Measurements from ENCODE around the gene TGFA.

The TGFA gene

GRCh38 chr2:70553584-70554337 is at the start of gene TGFA:
TGFA (minus strand) TSS chr2:70553826; CDS start chr2:70553767, 59 bp downstream.
- DNase-seq: peak; percentile 17 to 44 (median 25)

DNA sequence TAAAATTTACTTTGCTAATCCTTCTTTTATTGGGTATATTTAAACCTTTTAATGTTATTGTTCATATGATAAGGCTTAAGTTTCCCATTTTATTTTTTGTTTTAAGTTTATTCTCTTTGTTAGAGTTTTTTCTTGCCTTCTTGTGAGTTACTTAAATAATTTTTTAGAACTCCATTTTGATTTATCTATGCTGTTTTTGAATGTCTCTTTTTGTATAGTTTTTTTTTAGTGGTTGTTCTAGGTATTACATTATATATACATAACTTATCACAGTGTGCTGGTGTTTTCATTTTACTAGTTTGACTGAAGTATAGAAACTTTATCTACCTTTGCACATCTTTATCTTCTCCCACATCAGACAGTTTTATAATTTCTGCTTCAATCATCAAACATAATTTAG is 49.4 kb upstream of the TGFA start:
- no peak for DNase-seq

DNA sequence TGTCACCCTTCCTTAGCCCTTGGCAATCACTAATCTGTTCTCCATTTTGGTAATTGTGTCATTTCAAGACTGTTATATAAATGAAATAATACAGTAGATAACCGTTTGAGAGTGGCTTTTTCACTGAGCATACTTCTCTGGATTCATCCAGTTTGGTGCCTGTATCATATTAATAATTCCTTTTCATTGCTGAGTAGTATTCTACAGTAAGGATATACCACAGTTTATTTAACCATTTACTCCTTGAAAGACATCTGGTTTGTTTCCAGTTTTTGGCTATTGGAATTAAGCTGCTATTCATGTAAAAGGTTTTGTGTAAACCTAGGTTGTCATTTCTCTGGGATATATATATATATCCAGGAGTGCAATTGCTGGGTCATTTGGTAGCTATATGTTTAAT is 44.6 kb upstream of the TGFA start:
- no peak for DNase-seq

- DNase-seq: no peak
Observed at GRCh38 chr2:70596739-70597138, 43.1 kb upstream of the TGFA start.

DNA sequence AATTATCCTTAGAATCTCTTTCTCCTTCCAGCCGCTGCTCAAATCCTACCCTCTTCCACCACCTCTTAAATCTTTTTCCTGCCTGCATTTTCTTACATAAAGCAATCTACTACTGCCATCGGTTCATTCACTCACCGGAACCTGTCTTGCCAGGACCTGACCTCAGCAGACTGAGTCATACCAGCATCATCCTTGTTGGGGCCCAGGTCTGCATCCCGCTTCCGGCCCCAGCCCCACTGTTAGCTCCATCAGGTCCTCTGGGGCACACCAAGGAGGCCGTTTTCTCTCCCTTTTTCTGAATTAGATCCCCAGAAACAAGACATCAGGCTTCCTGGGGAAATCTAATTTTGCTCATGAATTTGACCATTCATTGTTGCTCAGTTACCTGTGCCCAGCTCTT is 42.7 kb upstream of the TGFA start:
- DNase-seq: no peak

- no peak for DNase-seq
Observed at GRCh38 chr2:70583091-70583490, 29.5 kb upstream of the TGFA start.

DNA sequence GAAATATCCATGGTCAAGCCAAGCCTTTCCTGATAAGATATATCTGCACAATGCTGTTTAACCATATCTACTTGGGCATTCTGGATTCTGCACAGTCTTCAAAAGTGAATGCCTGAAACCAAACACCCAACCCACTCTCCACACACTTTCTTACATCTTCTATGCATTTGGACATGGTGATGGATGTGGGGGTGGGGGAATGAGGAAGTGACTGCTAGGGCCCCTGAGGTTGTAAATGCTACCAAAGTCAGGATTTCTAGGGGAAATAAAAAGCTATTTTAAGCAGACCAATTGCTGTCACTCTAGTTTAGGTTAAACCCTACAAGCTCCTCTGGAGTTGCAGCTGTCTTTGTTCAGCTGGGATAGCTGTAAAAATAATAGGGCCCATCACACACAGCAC is 26.7 kb upstream of the TGFA start:
- no peak for DNase-seq

DNA sequence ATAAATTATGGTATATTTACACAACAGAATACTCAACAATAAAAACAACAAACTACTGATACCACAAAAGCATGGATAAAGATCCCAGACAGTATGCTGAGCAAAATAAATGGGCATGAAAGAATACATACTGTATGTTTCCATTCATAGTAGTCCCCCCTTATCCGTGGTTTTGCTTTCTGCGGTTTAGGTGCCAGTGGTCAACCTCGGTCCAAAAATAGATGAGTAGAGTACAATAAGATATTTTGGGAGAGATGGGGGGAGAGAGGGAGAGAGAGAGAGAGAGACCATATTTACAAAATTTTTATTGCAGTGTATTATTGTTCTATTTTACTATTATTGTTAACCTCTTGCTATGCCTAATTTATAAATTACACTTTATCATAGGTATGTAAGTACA is 21.0 kb upstream of the TGFA start:
- DNase-seq: no peak

GRCh38 chr2:70574109-70574508 is 20.5 kb upstream of the TGFA start:
- DNase-seq: no peak

GRCh38 chr2:70570041-70570661 is 16.5 kb upstream of the TGFA start:
- no peak for DNase-seq

DNA sequence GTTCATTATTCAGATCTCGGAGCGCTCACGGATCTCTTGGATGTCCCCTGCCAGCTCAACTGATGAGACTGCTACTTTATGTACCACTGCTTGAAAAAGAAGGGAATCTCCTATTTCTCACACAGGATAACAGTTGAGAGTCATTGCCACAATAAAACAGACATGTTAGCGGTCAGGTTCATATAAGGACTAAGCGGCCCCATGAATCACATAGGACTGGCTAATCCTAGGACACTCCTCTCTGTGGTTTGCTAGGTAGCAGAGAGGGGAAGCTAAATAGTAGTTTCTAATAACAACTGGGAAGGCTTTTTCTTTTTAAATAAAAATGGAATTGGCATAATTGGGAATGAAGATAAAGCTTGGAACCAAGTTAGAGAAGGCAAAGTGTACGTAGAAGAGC is 15.9 kb upstream of the TGFA start:
- DNase-seq: no peak

- DNase-seq: no peak
Observed at GRCh38 chr2:70566906-70567305, 13.3 kb upstream of the TGFA start.

GRCh38 chr2:70566464-70566863 is 12.8 kb upstream of the TGFA start:
- no peak for DNase-seq

DNA sequence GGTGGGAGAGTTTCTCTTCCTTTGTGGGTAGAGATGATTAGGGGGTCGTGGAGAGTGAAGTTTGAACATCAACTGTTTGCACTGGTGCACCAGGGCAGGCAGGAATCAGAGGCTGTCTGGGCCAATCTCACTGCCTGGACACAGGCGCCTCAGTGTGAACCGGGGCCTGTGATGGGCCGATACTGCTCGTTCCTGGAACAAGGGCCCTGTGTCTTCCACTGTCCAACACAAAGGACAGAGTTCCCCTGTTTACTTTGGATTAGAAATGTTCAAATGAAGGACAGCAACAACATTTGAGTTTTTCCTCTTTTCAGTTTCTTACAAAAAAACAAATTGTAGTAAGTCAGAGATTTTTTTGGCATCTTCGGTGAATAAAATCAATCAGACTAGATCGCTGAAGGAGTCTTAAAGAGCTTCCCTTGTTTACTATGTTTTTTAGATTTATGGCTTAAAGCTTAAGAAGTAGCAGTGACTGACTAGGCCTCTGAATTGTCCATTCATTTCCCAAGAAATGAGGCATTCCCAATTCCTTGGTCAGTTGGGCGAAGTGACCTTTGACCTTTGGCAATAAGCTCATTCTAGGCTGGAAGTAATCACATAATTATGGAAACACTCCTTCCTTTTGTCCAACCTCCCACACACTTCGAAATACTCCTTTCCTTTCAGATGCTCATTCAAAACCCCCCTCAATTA is 11.6 kb upstream of the TGFA start:
- no peak for DNase-seq

GRCh38 chr2:70561893-70562292 is 8.3 kb upstream of the TGFA start:
- DNase-seq: no peak

DNA sequence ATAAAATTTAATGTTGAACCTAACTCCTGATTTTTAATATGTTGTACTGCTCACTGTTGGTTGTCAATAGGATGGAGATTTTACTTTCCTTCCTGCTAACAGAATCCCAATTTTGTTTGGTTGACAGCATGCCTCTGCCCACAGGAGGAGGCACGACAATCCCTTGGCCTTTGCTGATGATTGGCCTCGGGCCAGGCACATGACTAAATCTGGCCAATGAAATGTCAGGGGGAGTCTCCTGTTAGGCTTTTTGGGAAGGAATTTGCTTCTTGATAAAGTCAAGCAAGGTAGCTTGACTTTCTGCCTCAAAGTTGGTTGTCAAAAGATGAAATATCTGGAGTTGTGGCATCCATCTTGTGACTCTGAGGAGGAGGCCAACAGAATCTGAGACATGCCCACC is 6.8 kb upstream of the TGFA start:
- DNase-seq: no peak

GRCh38 chr2:70560040-70560439 is 6.4 kb upstream of the TGFA start:
- DNase-seq: no peak

DNA sequence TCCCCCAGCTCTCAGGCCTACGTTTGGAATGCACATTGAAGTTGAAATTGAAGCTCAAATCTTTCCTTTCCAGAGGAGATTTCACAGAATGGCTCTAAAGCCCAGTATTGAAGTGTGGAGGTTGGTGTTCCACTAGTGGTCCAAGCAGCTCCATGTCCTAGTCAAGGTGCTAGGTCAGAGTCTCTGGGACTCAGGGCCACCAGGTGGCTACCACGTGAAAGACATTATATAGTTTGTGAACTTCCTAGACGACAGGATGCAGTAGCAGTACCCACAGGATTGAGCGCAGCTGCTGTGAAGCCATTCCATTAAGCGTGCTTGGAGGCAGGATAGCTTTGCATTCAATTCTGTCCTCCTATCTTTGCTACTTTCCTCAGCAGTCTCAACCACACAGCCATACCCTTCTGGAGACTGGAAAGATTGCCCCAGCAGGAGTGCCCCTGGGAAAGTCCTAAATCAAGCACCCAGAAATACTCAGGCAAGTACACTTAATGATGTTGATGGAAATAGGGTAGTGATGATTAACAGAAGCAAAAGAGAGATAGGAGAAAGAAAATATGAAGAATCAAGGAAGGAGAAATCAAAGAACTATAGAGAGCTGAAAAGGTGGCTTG is 4.7 kb upstream of the TGFA start:
- DNase-seq: no peak

- DNase-seq: no peak
Observed at GRCh38 chr2:70557171-70557838, 3.7 kb upstream of the TGFA start.

DNA sequence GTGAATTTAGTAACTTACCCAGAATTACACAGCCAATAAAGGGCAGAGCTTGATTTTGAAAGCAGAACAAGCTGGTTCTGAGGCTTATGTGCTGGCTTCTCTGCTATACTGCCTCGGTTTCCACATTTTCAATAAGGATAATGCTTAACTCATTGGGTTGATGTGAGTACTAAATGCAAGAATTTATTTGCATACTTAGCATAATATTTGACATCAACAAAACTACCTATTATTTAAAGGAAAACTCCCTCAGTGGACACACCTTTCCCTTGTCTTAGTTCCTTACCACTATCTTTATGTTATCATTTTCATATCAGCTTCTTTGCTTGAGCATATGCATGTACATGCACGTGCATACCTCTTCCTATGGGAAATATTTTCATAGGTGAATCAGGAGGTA is 3.0 kb upstream of the TGFA start:
- DNase-seq: no peak

DNA sequence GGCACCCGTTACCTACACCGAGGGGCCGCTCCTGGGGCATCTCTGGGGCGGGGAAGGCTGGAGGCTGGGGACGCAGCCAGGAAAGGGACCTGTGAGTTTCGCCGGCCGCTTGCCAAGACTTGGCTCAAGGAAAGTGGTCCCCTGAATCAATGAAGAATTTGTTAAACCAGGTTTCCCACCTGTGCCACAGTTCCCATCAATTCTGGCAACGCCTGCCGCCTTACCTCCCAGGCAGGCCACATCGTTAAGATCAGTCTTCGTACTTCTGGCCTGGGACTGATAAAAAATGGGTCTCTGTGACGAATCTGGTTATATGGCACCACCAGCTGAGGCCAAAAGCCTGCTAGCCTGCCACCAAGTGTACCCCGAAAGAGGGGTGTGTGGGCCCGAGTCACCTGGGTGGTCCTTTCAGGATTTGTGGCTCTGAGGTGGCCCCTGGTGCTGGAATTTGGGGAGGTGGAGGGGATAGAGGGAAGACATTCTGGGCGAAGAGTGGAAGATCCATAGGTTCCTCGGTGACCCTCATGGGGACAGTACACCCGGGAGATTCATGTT is 789 bp upstream of the TGFA start:
- no peak for DNase-seq

GRCh38 chr2:70553334-70553583 is 367 bp downstream of the TGFA start:
- DNase-seq: no peak
